NCI-H226 (cell line): Measurements from ENCODE around the gene PRRT1B.
"Not testable (repeated sequence)": the region's sequence is repeated elsewhere in the genome, so short reads cannot be mapped to it uniquely, and the experiment has no call there.

Source experiments
- DNase-seq: peaks from one replicate; pipeline ENCODE4 v3.0.0-alpha.2; 2015

The PRRT1B gene

DNA sequence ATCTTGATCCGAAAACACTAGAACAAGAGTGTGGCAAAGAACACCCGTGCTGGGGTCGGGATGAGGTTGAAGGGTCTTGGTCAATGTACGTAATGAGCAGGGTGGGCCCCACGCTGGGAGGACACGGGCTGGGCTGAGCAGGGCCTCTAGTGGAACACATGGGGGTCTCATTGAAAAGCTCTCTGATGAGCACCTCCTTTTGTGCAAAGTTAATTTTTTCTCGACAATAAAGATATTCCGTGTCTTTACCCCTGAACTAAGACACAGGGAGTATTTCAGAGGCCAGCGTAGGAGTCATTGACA lies 22.3 kb upstream of the PRRT1B start:
- no peak for DNase-seq

DNA sequence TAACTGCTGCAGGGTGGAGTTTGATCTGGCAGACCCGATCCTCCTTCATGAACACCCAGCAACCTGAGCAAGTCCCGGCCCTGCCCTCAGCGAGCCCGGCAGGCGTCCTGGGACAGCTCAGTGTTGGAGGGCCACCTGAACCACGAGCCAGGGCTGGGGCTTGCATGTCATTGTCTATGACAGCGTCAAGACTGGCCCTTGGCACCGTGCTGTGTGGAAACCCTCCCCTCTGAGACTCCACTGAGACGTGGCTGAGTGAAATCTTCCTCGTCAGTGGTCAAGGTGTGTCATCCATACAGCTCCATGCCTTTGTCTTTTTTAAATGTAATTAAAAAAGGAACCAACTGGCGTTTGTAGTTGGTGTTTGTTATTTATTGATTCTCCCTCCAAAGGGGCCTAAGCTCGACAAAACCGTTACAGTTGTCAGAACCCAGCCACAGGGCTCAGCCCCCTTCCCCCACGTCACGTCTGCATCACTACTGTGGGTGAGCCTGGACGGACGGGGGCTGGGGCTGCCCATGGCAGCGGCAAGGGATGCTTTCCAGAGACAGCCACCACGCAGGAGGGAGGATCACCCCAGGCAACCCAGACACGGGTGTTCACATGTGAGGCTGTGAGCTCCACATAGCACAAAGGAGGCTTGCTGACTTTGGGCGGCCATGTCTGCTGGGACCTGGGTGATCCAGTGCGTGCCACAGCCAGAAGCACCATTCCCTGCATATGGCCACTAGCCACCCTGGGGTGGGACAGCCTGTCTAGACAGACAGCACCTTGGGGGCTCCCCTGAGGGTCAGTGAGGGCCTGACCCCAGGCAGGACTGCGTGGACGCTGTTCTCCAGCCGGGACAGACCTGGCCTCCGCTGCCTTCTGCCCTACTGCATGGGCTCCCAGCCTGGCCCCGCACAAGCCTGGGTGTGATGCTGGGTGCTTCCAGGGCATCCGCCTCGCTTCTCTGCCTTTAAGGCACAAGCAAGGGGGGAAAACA lies 21.6 kb upstream of the PRRT1B start:
- no peak for DNase-seq

DNA sequence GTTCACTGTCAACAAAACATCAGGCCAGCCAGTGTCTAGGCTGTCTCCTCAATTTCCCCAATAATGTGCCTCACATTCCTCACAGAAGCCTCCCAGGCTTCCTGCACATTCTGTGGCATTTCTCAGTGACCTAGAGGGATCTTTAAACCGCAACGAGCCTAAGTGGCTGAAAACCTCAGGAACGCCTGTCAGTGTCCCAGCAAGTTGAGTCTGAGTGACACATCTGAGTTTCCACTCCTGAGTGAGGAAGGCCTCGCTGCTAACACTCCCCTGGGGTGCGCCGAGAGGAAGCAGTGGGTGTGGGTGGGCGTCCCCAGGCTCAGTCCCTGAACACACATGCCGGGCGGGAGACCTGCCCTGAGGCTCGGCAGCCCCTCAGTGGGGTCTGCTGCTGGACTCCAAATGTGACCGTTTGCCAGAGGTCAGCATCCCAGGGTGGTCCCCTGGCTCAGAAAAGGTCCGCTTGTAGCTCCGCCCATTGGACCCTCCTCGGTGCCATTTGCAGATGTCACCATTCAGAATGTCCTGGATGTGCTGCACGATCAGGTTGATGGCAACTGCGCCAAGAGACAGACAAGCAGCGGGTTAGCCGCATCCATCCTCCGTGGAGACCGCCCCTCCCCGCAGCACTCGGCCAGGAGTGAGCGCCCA lies 20.5 kb upstream of the PRRT1B start:
- no peak for DNase-seq

DNA sequence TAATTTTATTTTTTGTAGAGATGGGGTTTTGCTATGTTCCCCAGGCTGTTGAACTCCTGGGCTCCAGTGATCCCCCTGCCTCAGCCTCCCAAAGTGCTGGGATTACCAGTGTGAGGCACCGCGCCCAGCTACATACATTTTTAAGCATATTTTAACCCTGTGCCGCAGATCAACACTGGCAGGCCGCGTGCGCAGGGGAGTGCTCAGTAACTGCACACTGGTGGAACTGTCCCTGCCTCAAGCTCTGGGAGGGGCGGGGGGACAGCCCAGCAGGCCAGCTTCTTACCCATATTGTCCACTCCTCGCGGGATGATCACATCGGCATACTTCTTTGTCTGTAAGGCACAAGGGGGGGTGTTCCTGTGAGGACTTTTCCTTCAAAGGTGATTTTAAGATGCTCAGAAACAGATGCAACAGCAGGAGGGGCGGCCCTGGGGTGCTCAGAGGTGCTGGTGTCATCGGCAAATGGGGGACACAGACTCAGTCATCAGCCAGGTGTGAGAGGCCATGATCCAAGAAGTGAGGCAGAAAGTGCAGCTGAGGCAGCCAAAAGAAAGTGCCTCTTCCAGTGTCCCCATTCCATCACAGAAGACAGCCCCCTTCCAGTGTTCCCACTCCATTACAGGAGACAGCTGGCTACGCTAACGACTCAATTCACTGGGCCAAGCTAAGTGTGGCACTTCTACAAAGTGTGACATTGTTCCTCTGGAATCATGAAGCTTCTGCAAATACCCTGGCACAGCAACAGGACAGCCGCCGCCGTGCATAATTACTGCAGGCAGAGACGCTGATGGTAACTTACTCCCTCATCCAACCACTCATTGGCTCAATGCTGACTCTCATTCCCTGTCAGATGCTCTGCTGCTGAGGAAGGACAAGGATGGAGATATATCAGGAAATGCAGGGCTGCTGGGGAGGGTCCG lies 19.4 kb upstream of the PRRT1B start:
- DNase-seq: no peak

- DNase-seq: no peak
Observed at GRCh38 chr9:131528186-131528585, 17.1 kb upstream of the PRRT1B start.

GRCh38 chr9:131528886-131529505 lies 16.3 kb upstream of the PRRT1B start:
- no peak for DNase-seq

DNA sequence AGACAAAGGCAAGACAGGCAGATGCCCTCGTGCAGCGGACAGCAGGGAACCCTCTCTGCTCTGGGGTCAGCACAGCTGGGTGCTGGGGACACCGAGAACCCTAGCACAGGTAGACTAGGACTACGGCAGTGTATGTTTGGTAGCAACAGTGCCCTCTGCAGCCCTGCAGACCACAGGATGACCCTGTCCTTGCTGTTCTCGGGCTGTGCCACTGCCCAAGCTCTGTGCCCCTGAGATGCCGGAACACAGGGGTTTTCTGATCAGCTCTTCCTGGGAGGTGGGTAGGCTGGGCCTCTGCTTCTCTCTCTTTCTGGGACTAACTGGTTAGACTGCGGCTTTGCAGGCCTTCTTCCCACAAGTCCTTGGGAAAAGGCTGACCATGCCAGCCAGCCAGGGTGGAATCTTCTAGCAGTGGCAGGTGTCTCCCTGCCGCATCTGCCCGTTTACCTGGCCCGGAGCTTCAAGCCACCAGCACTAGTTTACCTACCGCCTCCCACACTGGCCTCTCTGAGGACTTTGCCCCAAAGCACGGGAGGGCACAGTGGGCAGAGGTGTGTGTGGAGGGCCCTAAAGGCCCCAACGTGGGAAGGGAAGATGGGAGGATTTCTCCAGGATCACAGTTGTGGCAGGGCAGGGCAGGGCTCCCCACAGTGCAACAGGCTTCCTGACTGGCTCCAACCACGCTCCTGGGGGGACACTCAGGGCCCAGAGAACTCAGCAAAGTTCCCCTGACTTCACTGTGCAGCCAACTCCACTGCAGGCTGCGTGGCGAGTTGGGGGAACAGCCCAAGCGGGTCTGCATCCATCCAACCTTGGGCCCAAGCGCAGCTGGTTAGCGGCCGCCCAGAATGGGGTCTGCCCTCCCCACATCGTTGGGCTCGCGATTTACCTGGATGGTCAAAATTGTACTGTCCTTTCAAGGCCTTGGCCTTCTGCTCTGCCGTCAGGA lies 15.5 kb upstream of the PRRT1B start:
- no peak for DNase-seq

- DNase-seq: no peak
Observed at GRCh38 chr9:131530546-131530919, 14.8 kb upstream of the PRRT1B start.

GRCh38 chr9:131530920-131531832 lies 14.1 kb upstream of the PRRT1B start, which contains the start of gene UCK1:
UCK1 (minus strand) TSS chr9:131531263; CDS start chr9:131531174, 89 bp downstream.
- peak; percentile 71 for DNase-seq

- no peak for DNase-seq
Observed at GRCh38 chr9:131534721-131535237, 10.5 kb upstream of the PRRT1B start.

DNA sequence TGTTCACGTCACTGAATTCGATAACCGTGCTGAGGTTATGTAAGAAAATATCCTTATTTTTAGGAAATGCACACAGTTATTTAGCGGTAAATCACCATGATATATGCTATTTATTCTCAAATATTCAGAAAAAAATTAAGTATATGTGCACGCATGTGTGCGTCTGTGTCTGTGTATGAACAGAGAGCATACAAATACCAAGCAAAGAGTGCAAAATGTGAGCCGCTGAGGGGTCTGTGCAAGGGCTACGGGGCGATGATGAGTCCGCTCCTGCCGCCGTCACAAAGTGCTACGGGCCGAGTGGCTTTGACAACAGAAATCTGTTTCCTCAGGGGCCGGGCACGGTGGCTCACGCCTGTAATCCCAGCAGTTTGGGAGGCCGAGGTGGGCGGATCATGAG lies 7.4 kb upstream of the PRRT1B start:
- no peak for DNase-seq

- no peak for DNase-seq
Observed at GRCh38 chr9:131539223-131539923, 6.0 kb upstream of the PRRT1B start.

GRCh38 chr9:131543141-131543540 lies 2.2 kb upstream of the PRRT1B start:
- no peak for DNase-seq

DNA sequence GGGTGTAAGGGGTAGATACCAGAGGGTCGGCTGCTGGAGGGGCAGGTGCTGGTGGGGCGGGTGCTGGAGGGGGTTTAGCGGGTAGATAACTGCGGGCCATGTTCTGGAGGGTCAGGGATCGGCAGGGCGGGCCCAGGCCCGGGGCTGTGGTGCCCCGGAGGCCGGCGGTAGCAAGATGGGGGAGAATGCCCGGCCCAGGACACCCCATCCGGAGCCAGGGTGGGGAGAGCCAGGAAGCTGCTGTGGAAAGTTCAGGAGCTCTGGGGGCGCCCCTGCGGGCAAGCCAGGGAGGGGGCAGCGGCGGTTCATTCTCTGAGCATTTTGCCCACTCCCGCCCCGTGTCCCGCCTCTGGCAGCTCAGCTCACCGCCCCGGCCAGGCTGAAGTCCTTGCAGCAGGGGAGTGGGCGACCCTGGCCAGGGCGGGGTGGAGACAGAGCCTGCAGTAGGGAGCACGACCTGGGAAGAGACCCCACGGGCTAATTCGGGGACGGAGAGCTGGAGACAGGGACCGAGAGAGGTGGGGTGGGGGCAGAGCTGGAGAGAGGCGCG lies 538 bp downstream of the PRRT1B start:
- DNase-seq: no peak

GRCh38 chr9:131546336-131547084 lies 1.2 kb downstream of the PRRT1B start:
- no peak for DNase-seq

GRCh38 chr9:131549186-131549585 lies 3.9 kb downstream of the PRRT1B start:
- DNase-seq: not testable (repeated sequence)

DNA sequence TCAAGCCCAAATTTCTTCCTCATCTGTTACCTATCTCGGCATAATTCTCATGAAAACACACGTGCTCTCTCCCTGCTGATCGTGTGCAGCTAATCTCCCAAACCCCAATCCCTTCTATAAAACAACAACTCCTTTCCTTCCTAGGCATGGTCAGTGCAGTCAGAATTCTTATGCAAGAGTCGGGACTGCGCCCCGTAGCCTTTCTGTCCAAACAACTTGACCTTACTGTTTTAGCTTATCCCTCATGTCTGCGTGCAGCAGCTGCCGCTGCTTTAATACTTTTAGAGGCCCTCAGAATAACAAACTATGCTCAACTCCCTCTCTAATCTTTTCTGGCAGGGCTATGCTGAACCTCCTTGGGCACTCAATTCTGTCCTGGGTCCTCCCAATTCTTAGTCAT lies 5.1 kb downstream of the PRRT1B start:
- DNase-seq: not testable (repeated sequence)

DNA sequence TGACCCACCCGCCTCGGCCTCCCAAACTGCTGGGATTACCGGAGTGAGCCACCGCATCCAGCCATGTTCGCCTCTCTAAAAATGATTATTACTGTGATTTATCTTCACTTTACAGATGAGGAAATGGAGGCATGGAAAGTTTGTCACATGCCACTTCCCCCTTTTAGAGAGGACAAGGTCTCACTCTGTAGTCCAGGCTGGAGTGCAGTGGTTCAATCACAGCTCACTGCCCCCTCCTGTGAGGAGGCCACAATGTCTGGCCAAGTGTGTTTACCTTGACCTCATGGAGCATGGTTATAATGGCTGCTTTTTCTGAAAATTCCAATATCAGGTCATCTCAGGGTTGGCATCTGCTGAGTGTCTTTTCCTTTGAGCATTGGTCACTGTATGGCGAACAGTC lies 6.7 kb downstream of the PRRT1B start:
- DNase-seq: no peak
